Measurements from ENCODE around the gene EFNB2.

DNA sequence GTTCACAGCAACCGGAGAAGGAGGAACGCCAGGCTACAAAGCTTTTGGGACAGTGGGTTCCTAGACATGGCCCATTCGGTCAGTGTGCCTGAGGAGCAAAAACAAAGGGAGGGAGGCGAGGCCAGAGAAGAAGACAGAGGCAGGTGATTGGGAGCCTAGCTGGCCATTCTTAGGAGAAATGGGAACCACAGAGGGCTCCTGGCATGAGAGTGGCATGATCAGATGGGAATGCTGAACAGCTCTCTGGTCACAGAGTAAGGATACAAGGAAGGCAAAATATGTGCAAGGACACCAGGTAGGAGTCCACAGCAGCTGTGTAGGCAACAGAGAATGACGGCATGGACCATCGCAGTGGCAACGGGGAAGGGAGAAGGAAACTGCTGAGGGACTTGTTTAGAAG is 82.4 kb downstream of the EFNB2 start:
- no peak for TF ChIP-seq EZH2phosphoT487 (IDR thresholded peaks at IDR 0.05; ENCODE audit: borderline replicate concordance, low read length)
- TF ChIP-seq, protein P1, sequence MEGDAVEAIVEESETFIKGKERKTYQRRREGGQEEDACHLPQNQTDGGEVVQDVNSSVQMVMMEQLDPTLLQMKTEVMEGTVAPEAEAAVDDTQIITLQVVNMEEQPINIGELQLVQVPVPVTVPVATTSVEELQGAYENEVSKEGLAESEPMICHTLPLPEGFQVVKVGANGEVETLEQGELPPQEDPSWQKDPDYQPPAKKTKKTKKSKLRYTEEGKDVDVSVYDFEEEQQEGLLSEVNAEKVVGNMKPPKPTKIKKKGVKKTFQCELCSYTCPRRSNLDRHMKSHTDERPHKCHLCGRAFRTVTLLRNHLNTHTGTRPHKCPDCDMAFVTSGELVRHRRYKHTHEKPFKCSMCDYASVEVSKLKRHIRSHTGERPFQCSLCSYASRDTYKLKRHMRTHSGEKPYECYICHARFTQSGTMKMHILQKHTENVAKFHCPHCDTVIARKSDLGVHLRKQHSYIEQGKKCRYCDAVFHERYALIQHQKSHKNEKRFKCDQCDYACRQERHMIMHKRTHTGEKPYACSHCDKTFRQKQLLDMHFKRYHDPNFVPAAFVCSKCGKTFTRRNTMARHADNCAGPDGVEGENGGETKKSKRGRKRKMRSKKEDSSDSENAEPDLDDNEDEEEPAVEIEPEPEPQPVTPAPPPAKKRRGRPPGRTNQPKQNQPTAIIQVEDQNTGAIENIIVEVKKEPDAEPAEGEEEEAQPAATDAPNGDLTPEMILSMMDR (conservative IDR thresholded peaks at IDR 0.05; ENCODE audit: low read depth, low read length), result no peak
- no peak for TF ChIP-seq EZH2 (IDR thresholded peaks at IDR 0.05; ENCODE audit: low read length, unreplicated experiment)
